ENCODE data around the gene BCL10. TPM values are rescaled to one million over a fixed set of nuclear protein-coding genes. Genes with fewer than 3 reads are reported as not detected.

The BCL10 gene
- total and polyA plus RNA-seq, 2 of the 8 experiments (the other 6 are each of a cell fraction or from before 2014, with no cell fraction given): 7.4 to 29.6 TPM

- TF ChIP-seq TEAD4 (IDR thresholded peaks at IDR 0.05; ENCODE audit: low read depth, low read length): no peak
- no peak for TF ChIP-seq GABPA (IDR thresholded peaks at IDR 0.05; ENCODE audit: borderline replicate concordance, insufficient read depth, low read length)
- no peak for TF ChIP-seq JUN (IDR thresholded peaks at IDR 0.05; ENCODE audit: low read depth, low read length)
These were observed 23.7 kb upstream of the BCL10 start (continued) for GRCh38 chr1:85300140-85300539.

All from H1 (cell line).